Loucy (cell line): Measurements from ENCODE around the gene CCNYL1.
A peak's percentile ranks its signal among the peaks of the same experiment; 100 is the strongest.

Experiments used
- H2AFZ ChIP-seq: fragments of 200-600 bp; sonication (generic); 2 replicates; pipeline ENCODE4 v1.6.0; 2016; ENCODE audit warnings: antibody characterized with exemption, mild to moderate bottlenecking, low read length, moderate library complexity
- H3F3A ChIP-seq: fragments of 200-600 bp; 2 replicates; pipeline ENCODE4 v1.6.0; 2016; ENCODE audit warnings: antibody characterized with exemption, low read depth, mild to moderate bottlenecking
- H3K27me3 ChIP-seq: fragments of 200-600 bp; sonication (generic); 2 replicates; pipeline ENCODE4 v1.6.1; 2014; ENCODE audit warnings: low read length, mild to moderate bottlenecking; ENCODE audit not compliant: insufficient read depth, poor library complexity, severe bottlenecking
- H3K36me3 ChIP-seq: fragments of 200-600 bp; sonication (generic); 2 replicates; pipeline ENCODE4 v1.6.1; 2016; ENCODE audit warnings: low read length; ENCODE audit not compliant: insufficient read depth
- H3K4me1 ChIP-seq: fragments of 200-600 bp; sonication (generic); 2 replicates; pipeline ENCODE4 v1.5.1; 2014; ENCODE audit warnings: low read length, mild to moderate bottlenecking; ENCODE audit not compliant: insufficient read depth, poor library complexity, severe bottlenecking
- H3K4me2 ChIP-seq: fragments of 200-600 bp; sonication (generic); 2 replicates; pipeline ENCODE4 v1.6.0; 2014; ENCODE audit warnings: antibody characterized with exemption, low read length, low read depth, mild to moderate bottlenecking; ENCODE audit not compliant: poor library complexity, severe bottlenecking
- H3K4me3 ChIP-seq: fragments of 200-600 bp; sonication (generic); 2 replicates; pipeline ENCODE4 v1.5.1; 2014; ENCODE audit warnings: low read length, mild to moderate bottlenecking, mixed read lengths; ENCODE audit not compliant: poor library complexity, severe bottlenecking
- H3K79me2 ChIP-seq: fragments of 200-600 bp; sonication (generic); 2 replicates; pipeline ENCODE4 v1.6.1; 2014; ENCODE audit warnings: low read length; ENCODE audit not compliant: insufficient read depth
- H3K9ac ChIP-seq: fragments of 200-600 bp; sonication (generic); 2 replicates; pipeline ENCODE4 v1.6.0; 2014; ENCODE audit warnings: mild to moderate bottlenecking, low read depth, low read length, moderate library complexity; ENCODE audit not compliant: poor library complexity, severe bottlenecking
- H3K9me2 ChIP-seq: fragments of 200-600 bp; sonication (generic); replicated peaks from 2 replicates; pipeline ENCODE4 v1.6.1; 2016; ENCODE audit warnings: low read depth, low read length, mixed read lengths
- H3K9me3 ChIP-seq: fragments of 200-600 bp; sonication (generic); 2 replicates; pipeline ENCODE4 v1.6.1; 2014; ENCODE audit warnings: mild to moderate bottlenecking, antibody characterized with exemption, low read length, low read depth; ENCODE audit not compliant: insufficient read depth
- H4K20me1 ChIP-seq: fragments of 200-600 bp; sonication (generic); 2 replicates; pipeline ENCODE4 v1.6.0; 2014; ENCODE audit warnings: antibody characterized with exemption, low read length, mild to moderate bottlenecking; ENCODE audit not compliant: insufficient read depth, poor library complexity, severe bottlenecking
- EZH2phosphoT487 ChIP-seq: fragments of 200-600 bp; IDR thresholded peaks from 2 replicates; pipeline ENCODE4 v1.6.1; 2018; ENCODE audit warnings: antibody characterized with exemption, mild to moderate bottlenecking, moderate library complexity, borderline replicate concordance
- TF ChIP-seq, protein P1 (sequence below): fragments of 200-600 bp; sonication (generic); conservative IDR thresholded peaks from 2 replicates; pipeline ENCODE4 v1.5.1; 2014; ENCODE audit warnings: mild to moderate bottlenecking, antibody characterized with exemption, low read length

Gene CCNYL1

DNA sequence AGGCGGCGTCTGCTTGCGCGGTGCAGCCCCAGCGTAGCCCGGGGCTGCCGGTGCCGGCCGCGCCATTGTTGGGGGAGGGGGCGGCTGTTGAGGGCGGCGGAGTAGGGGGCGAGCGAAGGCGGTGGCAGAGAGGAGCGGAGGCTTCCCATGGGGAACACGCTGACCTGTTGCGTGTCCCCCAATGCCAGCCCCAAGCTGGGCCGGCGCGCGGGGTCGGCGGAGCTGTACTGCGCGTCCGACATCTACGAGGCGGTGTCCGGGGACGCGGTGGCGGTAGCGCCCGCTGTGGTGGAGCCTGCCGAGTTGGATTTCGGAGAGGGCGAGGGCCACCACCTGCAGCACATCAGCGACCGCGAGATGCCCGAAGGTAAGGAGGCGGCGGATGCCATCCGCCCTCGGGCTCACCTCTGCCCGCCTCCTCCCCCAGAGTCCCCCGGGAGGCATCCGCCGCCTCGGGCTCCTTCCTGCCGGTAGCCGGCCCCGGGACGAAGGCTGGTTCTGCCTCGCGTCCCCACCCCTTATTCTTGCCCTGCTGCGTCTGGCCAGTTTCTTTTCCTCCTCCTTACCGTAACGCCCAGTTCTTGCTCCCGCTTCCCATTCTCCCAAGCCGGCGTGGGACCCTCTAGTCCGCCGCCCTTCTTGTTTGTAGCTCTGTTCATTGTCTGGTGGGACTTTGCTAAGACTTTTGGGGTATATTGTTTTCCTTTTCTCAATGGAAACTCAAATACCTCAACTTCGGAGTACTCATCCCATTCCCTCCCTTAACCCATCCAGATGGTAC lies 500 bp downstream of the CCNYL1 start:
- H3K79me2 ChIP-seq: peaks cover 35% of the 10 kb centered on the region
- H3K9ac ChIP-seq: peak overlapping the region; percentile 76
- peak overlapping the region; percentile 90 for H2AFZ ChIP-seq

DNA sequence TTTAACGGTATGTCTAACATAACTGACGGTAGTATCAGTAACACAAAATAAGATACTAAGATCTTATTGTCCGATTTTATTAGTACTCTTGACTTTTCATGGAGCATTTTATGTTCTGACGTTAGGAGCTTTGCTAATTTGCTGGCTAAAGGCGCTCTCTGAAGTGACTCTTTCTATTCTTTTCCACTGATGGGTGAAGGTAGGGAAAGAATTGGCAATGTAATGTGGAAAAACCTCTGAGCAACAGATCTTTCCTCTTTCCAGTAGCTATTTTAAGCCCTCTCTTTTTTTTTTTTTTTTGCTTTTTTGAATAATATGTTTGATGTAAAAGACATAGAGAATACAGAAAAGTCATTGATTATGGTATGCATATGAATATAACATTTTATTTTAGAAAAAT lies 4.6 kb downstream of the CCNYL1 start:
- H3K27me3 ChIP-seq: no peaks in the 10 kb centered on the region
- H3K4me2 ChIP-seq: no peak overlapping the region
- H3F3A ChIP-seq: no peaks in the 10 kb centered on the region
- no peaks in the 10 kb centered on the region for H3K9me3 ChIP-seq
- no peak overlapping the region for H3K9ac ChIP-seq
- TF ChIP-seq, protein P1, sequence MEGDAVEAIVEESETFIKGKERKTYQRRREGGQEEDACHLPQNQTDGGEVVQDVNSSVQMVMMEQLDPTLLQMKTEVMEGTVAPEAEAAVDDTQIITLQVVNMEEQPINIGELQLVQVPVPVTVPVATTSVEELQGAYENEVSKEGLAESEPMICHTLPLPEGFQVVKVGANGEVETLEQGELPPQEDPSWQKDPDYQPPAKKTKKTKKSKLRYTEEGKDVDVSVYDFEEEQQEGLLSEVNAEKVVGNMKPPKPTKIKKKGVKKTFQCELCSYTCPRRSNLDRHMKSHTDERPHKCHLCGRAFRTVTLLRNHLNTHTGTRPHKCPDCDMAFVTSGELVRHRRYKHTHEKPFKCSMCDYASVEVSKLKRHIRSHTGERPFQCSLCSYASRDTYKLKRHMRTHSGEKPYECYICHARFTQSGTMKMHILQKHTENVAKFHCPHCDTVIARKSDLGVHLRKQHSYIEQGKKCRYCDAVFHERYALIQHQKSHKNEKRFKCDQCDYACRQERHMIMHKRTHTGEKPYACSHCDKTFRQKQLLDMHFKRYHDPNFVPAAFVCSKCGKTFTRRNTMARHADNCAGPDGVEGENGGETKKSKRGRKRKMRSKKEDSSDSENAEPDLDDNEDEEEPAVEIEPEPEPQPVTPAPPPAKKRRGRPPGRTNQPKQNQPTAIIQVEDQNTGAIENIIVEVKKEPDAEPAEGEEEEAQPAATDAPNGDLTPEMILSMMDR: no peak
- no peak for TF ChIP-seq EZH2phosphoT487
- H3K36me3 ChIP-seq: no peaks in the 10 kb centered on the region
- no peak overlapping the region for H3K4me3 ChIP-seq
- H3K79me2 ChIP-seq: peaks cover 39% of the 10 kb centered on the region
- peaks cover 31% of the 10 kb centered on the region for H3K4me1 ChIP-seq
- no peak overlapping the region for H2AFZ ChIP-seq
- no peaks in the 10 kb centered on the region for H3K9me2 ChIP-seq
- peaks cover 19% of the 10 kb centered on the region for H4K20me1 ChIP-seq

More for the DNA sequence above, 500 bp downstream of the CCNYL1 start:
- Histone ChIP-seq H3K4me2 (peak overlapping the region; percentile 80), H4K20me1 (peaks cover 19% of the 10 kb centered on the region), H3K9me2 (no peaks in the 10 kb centered on the region), H3K27me3 (no peaks in the 10 kb centered on the region), H3K9me3 (no peaks in the 10 kb centered on the region), H3K4me3 (peak overlapping the region; percentile 92), H3F3A (no peaks in the 10 kb centered on the region), H3K36me3 (no peaks in the 10 kb centered on the region), H3K4me1 (peaks cover 24% of the 10 kb centered on the region)
- no peak for TF ChIP-seq EZH2phosphoT487
- TF ChIP-seq, protein P1: no peak

DNA sequence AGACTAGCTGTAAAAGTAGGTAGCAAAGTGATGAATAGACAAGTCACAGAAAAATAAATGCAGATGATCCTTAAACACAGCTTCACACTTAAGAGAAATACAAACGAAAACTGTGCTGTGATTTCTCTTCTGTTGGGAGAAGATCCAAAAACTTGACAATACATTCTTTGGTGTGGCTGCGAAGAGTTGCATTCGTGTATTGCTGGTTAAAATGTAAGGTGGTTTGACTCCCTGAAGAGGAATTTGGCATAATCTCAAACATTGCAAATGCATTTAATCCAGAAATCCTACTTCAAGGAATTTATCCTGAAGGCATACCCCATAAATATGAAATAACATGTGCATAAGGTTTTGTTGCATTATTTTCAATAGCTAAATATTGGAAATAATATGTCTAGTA lies 7.1 kb downstream of the CCNYL1 start:
- Histone ChIP-seq H3F3A (no peaks in the 10 kb centered on the region), H2AFZ (no peak overlapping the region), H3K27me3 (no peaks in the 10 kb centered on the region), H4K20me1 (peaks cover 6% of the 10 kb centered on the region), H3K9me2 (no peaks in the 10 kb centered on the region), H3K36me3 (no peaks in the 10 kb centered on the region), H3K9me3 (no peaks in the 10 kb centered on the region), H3K4me1 (peaks cover 22% of the 10 kb centered on the region), H3K79me2 (peaks cover 26% of the 10 kb centered on the region), H3K9ac (no peak overlapping the region), H3K4me3 (no peak overlapping the region), H3K4me2 (no peak overlapping the region)
- TF ChIP-seq, protein P1: no peak
- TF ChIP-seq EZH2phosphoT487: no peak
